GM12873 (cell line): Measurements from ENCODE around the gene SLX4.

ENCODE experiments used
- TF ChIP-seq, protein P1 (sequence below): IDR thresholded peaks from 2 replicates; pipeline ENCODE4 v1.5.1; 2012; ENCODE audit warnings: low read depth, mild to moderate bottlenecking, moderate library complexity, low read length, control low read depth; ENCODE audit not compliant: insufficient read depth; ENCODE audit errors: missing control alignments

The SLX4 gene

DNA sequence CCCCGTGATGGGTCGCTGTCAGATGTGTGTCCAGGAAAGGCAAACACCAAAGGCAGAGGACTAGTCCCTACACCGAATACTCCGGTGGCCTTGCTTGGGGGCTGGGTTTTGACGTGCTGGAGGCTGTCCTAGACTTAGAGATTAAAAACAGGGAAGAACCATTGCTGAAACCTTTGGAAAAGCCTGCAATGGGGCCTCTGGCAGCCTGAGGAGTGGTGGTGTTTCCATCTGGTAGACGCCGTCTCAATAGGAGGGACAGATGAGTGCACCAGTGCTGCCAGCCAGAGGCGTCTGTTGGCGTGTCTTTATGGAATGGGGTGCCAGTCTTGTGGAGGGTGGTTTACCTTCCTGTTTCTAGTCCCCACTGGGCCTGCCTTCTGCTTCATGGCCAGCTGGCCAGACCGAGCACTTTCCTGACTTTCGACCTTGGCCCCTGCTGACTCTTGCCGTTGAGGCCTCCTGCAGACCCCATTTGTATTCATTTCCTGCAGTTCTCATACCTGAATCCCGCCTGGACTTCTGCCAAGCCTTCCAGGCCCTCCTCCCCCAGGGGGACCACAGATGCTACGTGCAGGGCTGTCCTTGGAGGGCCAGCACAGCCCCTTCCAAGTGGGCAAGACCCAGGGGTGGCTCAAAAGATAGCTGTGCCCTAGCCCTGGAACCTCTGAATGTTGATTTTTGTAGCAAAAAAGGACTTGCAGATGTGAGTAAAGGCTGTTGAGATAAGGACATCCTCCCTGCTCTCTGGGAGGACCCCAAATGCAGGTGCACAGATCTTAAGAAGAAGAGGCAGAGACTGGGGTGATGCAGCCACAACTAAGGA lies 41.2 kb upstream of the SLX4 start:
- TF ChIP-seq, protein P1, sequence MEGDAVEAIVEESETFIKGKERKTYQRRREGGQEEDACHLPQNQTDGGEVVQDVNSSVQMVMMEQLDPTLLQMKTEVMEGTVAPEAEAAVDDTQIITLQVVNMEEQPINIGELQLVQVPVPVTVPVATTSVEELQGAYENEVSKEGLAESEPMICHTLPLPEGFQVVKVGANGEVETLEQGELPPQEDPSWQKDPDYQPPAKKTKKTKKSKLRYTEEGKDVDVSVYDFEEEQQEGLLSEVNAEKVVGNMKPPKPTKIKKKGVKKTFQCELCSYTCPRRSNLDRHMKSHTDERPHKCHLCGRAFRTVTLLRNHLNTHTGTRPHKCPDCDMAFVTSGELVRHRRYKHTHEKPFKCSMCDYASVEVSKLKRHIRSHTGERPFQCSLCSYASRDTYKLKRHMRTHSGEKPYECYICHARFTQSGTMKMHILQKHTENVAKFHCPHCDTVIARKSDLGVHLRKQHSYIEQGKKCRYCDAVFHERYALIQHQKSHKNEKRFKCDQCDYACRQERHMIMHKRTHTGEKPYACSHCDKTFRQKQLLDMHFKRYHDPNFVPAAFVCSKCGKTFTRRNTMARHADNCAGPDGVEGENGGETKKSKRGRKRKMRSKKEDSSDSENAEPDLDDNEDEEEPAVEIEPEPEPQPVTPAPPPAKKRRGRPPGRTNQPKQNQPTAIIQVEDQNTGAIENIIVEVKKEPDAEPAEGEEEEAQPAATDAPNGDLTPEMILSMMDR: no peak

DNA sequence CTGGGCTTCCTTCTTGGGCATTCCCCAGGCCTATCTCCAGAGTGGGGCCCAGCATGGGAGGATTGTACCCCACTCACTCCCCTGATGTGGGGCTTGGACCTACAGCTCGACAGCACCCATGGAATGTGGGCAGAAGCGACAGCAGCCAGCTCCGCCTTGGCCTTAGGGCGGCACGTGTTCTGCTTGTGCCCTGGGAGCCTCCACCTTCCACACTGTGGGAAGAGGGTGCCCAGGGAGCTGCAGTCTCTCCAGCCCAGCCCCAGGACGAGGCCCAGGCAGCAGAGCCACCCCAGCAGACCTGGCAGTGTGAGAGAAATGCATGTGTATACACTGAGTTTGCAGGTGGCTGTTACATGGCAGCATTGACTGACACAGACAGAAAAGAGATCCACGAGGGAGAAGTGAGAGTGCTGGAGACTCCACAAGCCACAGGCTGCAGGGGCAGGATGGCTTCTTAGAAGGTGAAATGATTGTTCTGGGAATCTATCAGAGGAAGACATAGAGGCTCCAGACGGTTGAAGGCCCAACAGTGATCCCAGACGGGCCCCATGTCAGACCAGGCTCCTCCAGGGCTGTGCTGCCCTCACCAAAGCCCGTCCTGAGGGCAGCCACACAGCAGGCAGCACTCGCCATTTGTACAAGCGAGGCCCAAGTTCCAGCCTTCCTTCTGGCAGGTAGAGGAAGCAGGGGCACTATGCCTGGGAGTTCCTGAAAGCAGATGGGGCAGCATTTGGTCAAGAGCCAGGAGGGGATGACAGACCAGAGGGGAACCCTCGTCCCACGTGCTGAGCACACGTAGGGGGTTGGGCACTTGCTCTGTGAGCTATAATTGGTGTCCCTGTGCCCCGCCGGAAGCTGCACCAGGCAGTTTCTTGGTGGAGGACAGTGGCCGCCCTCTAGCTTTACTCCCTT lies 40.3 kb upstream of the SLX4 start:
- TF ChIP-seq, protein P1: no peak

DNA sequence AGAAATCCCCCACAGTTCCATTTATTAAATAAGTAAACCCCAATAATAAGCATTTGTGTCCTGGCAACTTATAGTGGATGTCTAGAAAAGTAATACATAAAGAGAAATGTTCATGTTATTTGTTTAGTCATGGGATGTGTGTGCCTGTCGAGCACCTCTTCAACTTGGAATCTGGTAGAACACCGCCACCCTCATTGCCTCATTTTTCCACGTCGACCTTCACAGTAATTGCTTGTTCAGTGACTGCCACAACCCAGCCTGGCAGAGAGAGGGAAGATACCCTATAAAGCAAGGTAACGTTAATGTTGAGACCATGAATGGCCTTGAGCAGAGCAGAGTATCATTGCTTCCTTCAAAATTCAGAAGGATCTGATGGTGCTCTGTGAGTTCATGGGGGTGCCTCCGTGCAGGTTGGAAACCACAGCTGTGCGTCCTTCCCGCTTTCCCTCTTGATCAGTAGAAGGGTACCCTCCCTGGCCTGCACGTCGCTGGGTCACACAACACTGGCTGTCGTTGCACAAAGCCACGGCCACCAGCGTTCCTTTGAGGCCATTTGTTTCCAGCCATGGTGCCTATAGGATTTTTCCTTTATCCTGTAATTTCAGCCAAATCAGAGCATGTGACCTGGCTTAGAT lies 39.3 kb upstream of the SLX4 start:
- TF ChIP-seq, protein P1: no peak

DNA sequence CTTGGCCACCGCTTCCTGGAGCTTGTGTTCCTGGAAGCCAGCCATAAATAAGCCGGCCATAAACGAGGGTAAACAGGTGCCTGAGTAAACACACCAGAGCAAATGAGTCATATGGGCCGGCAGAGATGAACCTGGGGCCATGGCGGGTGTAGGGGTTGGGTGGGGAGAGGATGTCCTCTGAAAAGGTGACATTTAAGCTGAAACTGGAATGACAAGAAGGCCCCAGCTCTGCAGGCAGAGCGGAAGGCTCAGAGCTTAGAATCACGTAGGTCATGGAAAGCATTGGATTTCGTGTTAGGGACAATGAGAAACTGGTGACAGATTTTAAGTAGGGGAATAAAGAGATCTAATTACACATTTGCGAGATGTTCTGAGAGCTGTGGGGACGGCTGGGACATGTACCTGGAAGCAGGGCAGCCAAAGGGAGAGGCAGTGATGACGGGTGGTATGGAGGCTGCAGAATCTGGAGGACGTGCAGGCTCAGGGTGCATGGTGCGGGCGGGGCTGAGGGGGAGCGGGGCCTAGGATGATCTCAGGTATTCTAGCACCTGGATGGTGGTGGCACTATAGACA lies 35.0 kb upstream of the SLX4 start:
- TF ChIP-seq, protein P1: no peak

DNA sequence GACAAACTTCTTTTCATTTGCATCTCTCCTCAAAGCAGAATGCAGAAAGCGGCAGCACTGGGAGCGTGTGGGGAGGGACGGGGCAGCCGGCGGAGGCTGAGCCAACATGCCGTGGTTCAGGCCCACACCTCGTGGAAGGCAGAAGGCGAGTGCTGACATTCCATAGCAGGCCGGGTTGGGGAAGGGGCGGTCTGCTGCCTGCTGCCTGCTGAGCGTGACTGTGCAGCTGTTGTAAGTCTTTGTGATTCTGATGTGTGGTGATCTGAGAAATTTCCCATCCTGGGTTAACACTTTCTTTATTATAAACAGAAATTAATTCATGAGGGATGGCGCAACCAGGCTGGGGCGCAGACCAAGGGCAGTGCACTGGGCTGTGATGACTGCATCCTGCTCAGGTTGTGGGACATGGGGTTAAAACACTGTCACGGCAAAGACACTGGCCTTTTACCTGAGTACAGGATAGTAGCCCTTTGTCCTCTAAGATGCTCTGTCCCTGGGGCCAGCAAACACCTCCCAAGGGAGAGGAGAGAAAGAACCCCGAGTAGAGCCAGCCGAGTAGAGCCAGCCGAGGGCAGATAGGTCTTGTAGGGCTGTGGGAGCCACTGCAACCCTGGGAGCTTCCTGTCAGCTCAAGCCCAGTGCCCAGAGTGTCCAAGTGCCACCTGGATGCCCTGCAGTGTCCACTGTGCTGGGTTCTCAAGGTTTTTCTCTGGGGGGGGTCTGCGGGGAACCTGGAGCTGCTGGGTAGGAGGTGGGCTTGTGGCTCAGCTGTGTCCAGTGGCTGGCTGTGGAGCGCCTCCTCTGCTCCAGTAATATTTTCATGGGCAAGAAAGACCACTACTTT lies 34.3 kb upstream of the SLX4 start:
- TF ChIP-seq, protein P1: no peak

DNA sequence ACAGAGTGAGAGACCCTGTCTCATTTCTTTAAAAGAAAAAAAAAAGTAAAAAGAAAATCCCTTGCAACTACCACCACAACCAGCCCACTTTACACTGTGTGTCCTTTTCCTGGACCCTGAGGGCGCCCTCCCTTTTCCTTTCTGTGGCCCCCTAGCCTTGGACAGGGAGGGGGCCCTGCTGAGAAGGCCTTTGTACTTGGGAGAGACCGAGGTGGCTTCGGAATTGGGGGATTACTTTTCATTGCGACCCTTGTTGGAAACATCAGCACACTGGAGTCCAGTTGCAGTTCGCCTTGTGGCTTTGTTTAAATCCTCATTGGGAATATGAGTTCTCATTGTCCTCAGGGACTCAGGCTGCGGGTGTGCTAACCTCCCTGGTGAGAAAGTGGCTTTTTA lies 33.7 kb upstream of the SLX4 start:
- TF ChIP-seq, protein P1: no peak
